Effector CD4-positive, alpha-beta T cell (primary cell): ENCODE measurements around the gene CHD9.
"Not testable (repeated sequence)": the region's sequence is repeated elsewhere in the genome, so short reads cannot be mapped to it uniquely, and the experiment has no call there.

ENCODE experiments used
- DNase-seq: peaks from one replicate; pipeline ENCODE4 v3.0.0-alpha.2; 2020

Gene CHD9

GRCh38 chr16:53291757-53292392 is 237.1 kb downstream of the CHD9 start:
- DNase-seq: no peak

GRCh38 chr16:53297477-53297876 is 242.7 kb downstream of the CHD9 start:
- no peak for DNase-seq

GRCh38 chr16:53304334-53304733 is 249.5 kb downstream of the CHD9 start:
- DNase-seq: no peak

GRCh38 chr16:53305743-53306142 is 251.0 kb downstream of the CHD9 start:
- no peak for DNase-seq

- no peak for DNase-seq
Measured at GRCh38 chr16:53309457-53309856, 254.7 kb downstream of the CHD9 start.

- DNase-seq: no peak
Measured at GRCh38 chr16:53320992-53321391, 266.2 kb downstream of the CHD9 start.

- DNase-seq: no peak
Measured at GRCh38 chr16:53323924-53324323, 269.1 kb downstream of the CHD9 start.

- not testable (repeated sequence) for DNase-seq
Measured at GRCh38 chr16:53330991-53331390, 276.2 kb downstream of the CHD9 start.

- DNase-seq: no peak
Measured at GRCh38 chr16:53334581-53334980, 279.8 kb downstream of the CHD9 start.

GRCh38 chr16:53337294-53337693 is 282.5 kb downstream of the CHD9 start:
- no peak for DNase-seq

- no peak for DNase-seq
Measured at GRCh38 chr16:53341792-53342191, 287.0 kb downstream of the CHD9 start.

GRCh38 chr16:53355064-53355463 is 300.3 kb downstream of the CHD9 start:
- no peak for DNase-seq

GRCh38 chr16:53356478-53357207 is 301.9 kb downstream of the CHD9 start:
- no peak for DNase-seq

GRCh38 chr16:53357208-53357586 is 302.4 kb downstream of the CHD9 start:
- DNase-seq: no peak

- DNase-seq: no peak
Measured at GRCh38 chr16:53357955-53358354, 303.2 kb downstream of the CHD9 start.

GRCh38 chr16:53358884-53359283 is 304.1 kb downstream of the CHD9 start:
- DNase-seq: no peak

GRCh38 chr16:53369921-53370320 is 315.1 kb downstream of the CHD9 start:
- no peak for DNase-seq

GRCh38 chr16:53370827-53371226 is 316.0 kb downstream of the CHD9 start:
- no peak for DNase-seq

GRCh38 chr16:53372992-53373871 is 318.4 kb downstream of the CHD9 start:
- peak; percentile 58 for DNase-seq

GRCh38 chr16:53374800-53375199 is 320.0 kb downstream of the CHD9 start:
- DNase-seq: no peak

GRCh38 chr16:53378138-53378537 is 323.3 kb downstream of the CHD9 start:
- no peak for DNase-seq
